Activated CD4-positive, alpha-beta T cell treated with anti-CD3 and anti-CD28 coated beads, Interleukin-2, amount 50 U/mL, for 4 hours (primary cell): ENCODE data around the gene NCAPG.

Source experiments
- DNase-seq, 2 experiments: peaks; one replicate each; pipeline ENCODE4 v3.0.0-alpha.2; 2020

Gene NCAPG, protein sequence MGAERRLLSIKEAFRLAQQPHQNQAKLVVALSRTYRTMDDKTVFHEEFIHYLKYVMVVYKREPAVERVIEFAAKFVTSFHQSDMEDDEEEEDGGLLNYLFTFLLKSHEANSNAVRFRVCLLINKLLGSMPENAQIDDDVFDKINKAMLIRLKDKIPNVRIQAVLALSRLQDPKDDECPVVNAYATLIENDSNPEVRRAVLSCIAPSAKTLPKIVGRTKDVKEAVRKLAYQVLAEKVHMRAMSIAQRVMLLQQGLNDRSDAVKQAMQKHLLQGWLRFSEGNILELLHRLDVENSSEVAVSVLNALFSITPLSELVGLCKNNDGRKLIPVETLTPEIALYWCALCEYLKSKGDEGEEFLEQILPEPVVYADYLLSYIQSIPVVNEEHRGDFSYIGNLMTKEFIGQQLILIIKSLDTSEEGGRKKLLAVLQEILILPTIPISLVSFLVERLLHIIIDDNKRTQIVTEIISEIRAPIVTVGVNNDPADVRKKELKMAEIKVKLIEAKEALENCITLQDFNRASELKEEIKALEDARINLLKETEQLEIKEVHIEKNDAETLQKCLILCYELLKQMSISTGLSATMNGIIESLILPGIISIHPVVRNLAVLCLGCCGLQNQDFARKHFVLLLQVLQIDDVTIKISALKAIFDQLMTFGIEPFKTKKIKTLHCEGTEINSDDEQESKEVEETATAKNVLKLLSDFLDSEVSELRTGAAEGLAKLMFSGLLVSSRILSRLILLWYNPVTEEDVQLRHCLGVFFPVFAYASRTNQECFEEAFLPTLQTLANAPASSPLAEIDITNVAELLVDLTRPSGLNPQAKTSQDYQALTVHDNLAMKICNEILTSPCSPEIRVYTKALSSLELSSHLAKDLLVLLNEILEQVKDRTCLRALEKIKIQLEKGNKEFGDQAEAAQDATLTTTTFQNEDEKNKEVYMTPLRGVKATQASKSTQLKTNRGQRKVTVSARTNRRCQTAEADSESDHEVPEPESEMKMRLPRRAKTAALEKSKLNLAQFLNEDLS

DNA sequence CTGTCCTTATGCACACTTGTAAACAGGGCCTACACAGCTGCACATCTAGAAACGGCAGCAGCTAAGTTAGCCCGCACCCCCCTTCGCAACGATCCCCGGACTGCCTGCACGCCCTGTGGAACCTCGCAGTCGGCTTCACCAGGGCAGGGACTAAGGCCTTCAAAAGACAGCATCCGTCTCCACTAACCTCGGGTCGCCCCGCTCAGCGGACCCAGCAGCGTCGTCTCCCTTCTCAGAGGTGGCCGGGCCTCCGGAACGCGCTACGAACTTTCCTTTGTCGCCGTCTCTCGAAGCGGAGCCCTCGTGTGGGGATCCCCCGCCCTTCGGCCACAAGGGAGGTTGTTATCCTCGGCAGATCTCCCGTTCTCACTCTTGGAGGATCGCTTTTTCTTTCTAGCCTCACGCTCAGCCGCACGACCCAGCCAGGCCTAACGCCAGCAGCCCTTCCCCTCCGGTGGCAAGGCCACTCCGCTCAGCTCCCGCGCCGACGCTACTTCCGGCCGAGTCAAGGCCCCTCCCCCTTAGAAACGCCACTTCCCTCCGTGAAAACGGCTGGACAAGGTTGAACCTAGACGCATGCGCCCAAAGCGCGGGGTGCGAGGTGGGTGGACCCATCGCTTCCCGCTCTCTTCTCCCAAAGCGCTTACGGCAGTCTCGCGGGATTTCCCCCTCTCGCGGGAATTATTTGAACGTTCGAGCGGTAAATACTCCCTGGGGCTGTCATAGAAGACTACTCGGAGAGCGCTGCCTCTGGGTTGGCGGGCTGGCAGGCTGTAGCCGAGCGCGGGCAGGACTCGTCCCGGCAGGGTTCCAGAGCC is at the start of gene NCAPG, which contains the start of gene DCAF16:
Gene NCAPG (plus strand): TSS at position 720 of the 818 bp plus-strand sequence. CDS start 99 bp downstream, outside the sequence.
Gene DCAF16 (minus strand): TSS at position 498 of the 818 bp plus-strand sequence. CDS start 6,616 bp downstream, outside the sequence.
- peak; percentile 99 for DNase-seq

DNA sequence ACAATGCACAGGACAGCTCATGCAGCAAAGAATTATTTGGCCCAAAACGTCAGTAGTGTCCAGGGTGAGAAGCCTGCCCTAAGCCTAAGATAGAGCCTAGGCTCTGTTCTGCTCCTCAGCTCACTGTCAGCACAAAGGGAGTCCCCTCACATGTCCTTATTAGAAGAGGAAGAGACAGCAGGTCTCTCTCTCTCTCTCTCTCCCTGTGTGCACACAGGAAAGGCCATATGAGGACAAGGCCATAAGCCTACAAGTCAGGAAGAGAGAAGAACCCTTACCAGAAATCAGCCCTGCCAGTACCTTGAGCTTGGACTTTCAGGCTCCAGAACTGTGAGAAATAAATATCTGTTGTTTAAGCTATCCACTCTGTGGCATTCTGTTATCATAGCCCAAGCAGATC is 49.7 kb upstream of the NCAPG start:
- no peak for DNase-seq

DNA sequence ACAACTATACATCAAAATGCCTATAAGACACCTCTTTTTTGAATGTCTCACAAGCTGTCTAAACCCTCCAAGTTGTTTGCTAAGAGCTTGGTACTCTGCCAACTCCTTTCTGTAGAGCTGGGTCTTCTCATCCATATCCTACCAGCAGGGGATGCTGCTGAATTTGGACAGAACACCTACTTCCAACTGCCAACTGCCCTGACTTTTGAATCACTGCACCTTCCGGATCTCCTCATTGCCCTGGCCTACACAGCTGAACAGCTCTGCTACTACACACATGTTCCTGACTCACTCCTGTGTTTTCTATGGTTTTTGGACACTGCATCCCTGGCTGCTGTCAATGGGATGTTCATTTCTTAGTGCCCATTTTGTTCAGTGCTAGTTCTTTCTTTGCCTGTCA is 48.1 kb upstream of the NCAPG start:
- no peak for DNase-seq

DNA sequence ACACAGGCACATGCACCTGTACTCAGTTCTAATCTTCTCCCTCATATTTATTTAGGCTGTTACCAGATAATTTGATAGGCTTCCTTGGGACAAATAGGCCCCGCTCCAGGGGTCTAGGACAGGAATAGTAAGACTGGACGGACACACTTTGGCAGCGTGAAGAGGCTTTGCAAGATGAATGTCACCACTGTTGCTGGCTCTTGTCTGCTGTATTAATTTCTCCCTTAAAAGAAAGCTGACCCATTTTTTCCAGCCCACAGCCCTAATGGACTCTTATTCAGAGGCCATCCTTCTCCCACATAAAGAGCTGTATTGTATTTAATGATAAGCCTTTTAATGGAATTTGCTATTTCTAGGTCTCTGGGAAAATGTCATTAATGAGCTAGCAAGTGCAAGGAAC is 47.4 kb upstream of the NCAPG start:
- no peak for DNase-seq

DNA sequence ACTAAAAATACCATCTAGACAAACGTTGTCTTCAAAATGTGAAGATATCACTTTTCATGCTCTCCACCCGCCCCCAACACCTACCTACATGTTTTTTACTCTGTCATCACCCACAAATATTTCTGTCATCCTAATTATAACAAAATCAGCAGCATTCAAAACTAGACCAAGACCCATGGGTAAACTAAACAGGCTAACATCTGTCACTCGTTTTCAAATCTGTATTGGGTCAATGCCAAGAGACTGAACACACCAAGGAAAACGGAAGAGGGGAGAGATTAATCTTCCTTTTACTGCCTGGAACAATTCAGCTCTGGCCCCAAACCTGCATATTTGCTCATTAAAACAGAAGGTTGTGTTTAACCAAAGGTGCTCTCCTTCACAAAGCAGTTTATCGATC is 46.8 kb upstream of the NCAPG start:
- no peak for DNase-seq

DNA sequence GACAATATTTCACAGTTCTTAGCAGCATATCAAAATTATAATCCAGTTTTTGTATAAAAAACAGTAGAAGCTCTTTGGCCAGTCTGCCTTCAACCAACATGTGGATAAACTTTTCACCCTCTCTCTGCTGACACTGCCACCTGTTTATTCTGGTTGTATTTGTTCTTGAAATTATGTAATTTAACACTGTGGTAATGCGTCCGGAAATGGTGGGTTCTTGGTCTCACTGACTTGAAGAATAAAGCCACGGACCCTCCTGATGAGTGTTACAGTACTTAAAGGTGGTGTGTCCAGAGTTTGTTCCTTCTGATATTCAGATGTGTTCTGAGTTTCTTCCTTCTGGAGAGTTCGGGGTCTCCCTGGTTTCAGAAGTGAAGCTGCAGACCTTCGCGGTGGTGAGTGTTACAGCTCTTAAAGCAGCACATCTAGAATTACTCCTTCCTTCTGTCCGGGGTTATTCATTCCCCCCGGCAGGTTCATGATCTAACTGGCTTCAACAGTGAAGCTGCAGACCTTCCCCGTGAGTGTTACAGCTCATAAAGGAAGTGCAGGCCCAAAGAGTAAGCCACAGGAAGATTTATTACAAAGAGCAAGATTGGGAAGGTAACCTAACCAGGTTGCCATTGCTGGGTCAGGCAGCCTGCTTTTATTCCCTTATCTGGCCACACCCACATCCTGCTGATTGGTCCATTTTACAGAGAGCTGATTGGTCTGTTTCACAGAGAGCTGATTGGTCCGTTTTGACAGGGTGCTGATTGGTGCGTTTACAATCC is 45.1 kb upstream of the NCAPG start:
- no peak for DNase-seq

DNA sequence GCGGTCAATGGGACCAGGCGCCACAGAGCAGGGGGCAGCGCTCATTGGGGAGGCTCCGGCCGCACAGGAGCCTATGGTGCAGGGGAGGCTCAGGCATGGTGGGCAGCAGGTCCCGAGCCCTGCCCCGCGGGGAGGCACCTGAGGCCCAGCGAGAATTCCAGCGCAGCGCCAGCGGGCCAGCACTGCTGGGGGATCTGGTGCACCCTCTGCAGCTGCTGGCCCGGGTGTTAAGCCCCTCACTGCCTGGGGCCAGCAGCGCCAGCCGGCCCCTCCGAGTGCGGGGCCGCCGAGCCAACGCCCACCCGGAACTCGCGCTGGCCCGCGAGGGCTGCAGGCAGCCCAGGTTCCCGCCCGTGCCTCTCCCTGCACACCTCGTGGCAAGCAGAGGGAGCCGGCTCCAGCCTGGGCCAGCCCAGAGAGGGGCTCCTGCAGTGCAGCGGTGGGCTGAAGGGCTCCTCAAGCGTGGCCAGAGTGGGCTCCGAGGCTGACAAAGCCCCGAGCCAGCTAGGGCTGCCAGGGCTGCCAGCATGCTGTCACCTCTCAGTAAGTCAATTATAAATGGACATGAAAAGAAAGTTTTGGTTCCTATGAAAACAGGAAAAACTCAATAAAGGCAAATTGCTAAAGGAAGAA is 43.8 kb upstream of the NCAPG start:
- DNase-seq: no peak

DNA sequence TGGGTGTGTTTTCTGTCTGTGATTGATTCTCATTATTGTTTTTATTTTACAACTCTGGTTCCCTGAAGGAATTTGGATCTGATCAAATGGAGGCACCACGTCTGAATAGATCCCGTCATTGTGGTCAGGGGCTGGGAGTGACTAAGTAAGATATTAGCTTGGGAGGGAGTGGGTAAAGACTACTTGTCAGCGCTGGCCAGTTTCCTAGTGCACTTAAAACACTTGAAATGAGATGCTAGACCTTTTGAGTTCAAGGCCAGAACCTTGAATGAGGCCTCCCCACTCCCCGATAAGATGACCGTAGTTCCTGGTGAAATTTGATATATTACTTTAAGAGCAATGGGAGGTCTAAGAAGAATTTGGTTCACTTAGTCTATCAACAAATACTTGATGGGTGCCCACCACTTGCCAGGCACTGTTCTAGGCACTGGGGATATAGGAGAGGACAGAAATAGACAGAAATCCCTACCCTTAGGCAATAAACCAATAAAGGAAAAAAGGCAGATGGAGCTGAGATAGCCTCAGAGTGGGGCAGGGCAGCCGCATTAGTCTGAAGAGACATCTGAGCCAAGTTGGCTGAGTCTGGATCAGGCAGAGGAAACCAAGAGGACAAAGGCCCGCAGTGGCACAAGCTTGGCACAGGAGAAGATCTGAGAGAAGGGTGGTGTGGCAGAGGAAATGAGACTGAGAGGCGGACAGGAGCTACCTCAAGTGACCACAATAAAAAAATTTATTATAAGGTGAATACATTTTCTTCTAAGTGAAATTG is 41.2 kb upstream of the NCAPG start:
- DNase-seq: no peak

DNA sequence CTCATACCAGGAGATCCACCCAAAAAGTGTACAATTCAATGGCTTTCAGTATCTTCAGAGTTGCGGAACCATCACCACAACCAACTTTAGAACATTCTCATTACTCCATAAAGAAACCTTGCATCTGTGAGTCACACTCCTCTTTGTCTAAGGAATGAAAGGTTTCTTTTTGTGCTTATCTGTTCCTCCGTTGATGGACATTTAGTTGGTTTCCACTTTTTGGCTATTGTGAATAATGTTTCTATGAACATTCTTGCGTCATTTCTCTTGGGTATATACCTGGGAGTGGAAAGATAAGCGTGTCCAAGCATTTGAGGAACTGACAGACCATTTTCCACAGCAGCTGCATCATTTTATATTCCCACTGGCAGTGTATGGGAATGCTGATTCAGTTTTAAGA is 39.9 kb upstream of the NCAPG start:
- DNase-seq: no peak

DNA sequence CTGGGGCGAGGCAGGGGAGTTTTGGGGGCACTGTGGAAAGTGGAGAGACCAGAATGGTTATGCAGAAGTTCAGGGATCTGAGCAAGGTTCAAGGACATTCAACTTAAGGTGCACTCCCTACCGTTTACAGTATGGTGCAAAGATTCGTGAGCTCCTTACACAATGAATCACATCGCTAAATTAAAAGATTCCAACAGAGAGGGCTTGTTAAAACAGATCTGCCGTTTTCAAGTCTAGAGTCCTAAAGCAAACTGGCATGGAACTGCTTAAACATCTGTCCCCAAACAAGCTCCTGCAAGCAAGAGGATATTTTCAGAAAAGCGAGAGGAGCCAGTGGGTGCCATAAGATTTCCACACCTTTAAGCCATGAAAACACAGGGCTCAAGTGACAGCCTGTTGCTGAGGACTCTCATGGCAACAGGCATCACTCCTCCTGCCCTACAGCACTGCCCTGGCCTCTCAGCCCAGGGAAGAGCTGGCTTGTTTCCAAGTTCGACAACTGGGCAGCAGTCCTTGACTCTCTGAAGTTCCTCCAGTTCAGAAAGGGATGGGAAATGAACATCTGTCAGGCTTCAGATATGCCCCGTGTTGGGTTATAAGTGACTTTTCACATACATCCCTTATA is 39.4 kb upstream of the NCAPG start:
- DNase-seq: no peak

DNA sequence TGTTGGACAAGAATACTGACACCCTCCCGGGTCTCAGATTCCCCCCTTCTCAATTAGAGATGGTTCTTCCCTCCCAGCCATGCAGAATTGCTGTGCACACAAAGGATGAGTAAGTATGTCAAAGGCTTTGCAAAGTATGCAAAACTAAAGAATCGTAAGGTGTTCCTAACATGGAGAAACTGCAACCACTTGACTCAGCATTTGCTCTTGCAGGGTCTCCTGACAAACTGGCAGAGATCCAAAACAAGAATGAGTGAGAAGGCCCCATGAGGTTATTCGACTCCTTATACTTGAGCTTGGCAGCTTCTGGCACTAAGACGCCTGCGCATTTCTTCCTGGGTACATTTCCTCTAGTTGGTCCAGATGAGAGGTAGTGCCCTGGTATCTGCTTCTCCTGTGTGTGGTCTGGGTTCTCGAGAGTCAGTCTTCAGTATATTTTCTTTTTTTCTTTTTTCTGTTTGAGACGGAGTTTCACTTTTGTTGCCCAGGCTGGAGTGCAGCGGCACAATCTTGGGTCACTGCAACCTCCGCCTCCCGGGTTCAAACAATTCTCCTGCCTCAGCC is 37.6 kb upstream of the NCAPG start:
- DNase-seq: no peak

DNA sequence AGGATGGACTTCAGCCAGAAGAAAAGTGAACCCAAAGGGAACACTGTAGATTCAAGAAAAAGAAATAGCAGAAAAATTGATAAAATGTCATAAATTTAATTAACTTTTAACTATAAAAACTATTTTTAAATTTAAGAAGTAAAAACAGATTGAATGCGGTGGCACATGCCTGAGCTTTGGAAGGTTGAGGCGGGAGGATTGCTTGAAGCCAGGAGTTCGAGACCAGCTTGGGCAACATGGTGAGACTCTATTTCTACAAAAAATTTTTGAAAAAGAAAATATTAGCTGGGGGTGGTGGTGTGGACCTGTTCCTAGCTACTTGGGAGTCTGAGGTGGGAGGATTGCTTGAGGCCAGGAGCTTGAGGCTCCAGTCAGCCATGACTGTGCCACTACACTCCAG is 32.3 kb upstream of the NCAPG start:
- no peak for DNase-seq

DNA sequence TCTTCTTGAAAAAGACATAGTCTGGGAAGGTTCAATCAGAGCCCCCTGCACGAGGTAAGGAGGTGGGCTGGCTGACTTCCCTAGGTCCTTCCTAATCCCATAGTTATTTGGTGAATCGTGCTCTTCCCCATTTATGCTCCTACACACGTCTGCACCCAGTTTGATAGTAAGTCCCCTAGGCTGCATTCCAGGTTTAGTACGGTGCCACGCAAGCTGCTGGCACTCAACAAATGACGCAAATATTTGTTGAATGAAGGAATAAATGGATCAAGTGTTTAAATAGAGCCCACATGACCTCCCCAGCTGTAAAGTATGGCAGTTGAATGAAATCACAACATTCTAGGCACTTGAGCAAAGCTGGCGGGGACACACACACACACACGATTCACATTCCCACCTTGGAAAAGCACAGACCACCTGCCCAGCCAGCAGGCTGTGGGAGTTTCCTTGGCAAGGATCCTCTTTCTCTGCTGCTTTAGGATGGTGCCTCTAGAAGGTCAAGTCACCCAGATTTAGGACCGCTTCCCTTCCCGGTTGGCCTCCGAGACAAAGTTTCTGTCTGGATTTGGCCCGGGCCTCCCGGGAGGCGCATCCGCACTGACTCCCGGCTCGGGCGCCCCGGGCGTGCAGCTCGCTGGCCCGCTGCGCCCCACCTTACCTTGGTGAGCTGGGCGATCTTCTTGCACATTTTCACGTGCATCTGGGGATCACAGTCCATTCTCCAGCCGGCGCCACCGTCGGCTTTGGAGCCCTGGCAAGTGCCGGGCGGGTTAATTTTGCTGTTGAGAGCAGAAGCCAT is 30.1 kb upstream of the NCAPG start:
- no peak for DNase-seq

DNA sequence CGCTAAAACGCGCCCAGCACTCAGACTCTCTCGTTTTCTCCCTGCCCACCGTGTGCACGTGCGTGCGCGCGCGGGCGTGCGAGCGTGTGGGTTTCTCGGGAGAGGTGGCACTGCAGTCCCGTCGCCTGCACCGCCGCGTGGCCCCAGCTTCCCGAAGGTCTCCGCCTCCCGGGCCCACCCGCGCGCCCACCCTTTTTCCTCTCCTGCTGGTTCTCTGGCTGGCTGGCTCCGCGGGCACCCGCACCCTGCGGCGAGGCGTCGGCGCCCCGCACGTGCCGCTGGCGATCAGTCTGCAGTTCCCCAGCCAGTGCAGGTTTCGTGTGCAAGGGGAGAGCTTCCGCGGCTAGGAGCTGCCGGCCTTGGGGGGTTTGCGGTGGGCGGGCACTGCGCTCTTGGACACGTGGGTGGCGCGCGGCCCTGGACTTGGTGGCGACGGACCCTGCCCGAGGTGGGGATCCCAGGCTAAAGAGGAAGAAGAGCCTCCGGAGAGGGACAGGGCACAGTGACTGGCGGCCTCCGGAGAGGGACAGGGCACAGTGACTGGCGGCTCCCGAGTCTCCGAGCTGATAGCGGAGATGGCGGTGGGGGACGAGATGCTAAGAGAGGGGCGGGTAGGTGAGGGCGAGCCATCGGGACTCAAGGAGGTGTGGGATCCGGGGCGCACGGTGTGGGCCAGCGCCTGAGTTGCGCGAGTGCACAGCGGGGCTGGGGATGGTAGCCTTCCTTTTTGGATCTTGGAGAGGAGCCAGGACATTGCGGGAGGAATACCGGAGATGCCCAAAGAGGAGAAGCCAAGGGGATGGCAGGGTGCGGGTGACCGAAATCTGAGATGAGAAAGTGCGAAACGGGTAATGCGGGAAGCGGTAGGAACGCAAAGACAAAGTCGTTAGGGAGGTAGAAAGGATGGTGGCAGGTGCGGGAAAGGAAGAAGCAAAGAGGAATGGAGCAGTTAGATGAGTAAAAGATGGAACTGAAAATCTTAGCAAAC is 29.2 kb upstream of the NCAPG start, which contains the start of gene FAM184B:
Gene FAM184B (minus strand): TSS at position 322 of the 988 bp plus-strand sequence. CDS start 322 bp downstream, outside the sequence.
- DNase-seq: no peak

DNA sequence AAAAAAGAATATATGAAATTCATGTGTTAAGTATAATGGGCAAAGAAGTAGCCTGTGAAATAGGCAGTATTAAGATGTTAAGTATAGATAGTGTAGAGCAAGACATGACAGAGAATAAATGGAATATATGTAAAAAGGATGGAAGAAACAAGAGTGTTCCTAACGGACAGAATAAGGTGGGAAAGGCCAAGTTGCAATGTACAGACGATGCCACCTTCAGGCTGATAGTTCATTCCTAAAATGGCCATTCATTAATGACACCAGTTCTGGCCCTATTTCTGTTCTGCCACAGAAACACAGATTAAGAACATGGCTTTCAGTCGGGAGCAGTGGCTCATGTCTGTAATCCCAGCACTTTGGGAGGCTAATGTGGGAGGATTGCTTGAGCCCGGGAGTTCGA is 24.9 kb upstream of the NCAPG start:
- DNase-seq: no peak

DNA sequence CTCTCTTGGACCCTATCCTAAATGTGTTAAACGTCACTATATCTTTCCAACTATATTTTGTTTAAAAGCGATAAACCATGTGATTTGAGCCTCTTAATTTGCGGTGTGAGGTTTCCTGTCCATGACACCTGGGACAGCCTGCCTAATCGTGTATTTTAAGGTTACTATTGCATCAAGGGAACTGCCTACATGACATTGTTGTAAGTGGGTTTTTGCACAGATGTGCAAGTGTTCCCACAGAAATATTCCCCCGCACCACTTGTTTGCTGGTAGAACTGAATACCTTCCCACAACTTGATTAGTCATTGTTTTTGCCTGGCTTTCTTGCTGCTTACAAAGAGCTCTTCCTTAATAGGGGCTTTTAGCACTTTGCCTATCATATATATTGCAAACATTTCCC is 24.2 kb upstream of the NCAPG start:
- DNase-seq: no peak

DNA sequence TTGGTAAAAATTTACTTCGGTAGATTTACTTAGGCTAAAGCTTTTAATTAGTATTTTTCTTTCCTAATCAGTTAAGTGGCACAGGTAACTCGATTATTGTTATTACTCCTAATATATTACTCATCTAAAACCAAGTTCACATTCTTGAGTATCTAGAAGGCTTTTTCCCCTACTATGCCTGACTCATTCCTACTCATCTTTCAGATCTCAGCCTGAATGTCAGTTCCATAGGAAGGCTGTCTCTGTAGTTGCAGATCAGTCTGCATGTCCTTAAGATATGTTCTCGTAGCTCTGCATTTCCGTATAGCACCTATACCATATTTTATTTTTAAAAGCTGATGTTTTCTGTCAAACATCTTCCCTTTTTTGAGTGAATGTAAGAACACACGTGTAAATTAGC is 23.5 kb upstream of the NCAPG start:
- DNase-seq: no peak
